ENCODE data around the gene RGCC.

DNA sequence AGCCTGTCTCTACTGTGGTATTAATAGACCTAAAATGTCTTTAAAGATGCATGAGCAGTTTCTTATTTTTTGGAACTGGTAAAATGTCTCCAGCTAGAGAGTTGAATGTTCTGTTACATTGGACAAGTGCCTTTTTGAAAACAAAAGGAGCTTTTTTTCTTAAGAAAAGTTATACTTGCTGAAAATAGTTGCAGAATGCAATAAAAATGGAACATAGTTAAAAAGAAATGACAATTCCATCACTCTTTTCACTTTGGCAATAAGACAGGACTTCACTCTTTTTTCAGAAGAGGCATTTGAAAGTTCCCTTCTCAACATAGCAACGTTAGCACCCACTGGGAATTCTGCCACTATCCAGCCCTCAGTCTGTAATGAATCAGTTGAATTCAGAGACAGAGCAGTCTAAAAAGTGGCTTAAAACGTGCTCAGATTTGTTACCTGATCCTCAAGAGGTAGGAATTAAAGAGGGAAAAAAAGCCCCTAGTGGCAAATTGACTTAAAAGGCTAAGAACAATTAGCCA, 10.1 kb downstream of the RGCC start:
- TF ChIP-seq, protein P1, sequence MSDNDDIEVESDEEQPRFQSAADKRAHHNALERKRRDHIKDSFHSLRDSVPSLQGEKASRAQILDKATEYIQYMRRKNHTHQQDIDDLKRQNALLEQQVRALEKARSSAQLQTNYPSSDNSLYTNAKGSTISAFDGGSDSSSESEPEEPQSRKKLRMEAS (IDR thresholded peaks at IDR 0.05; ENCODE audit: low read depth, low read length), result no peak
- TF ChIP-seq, protein P2, sequence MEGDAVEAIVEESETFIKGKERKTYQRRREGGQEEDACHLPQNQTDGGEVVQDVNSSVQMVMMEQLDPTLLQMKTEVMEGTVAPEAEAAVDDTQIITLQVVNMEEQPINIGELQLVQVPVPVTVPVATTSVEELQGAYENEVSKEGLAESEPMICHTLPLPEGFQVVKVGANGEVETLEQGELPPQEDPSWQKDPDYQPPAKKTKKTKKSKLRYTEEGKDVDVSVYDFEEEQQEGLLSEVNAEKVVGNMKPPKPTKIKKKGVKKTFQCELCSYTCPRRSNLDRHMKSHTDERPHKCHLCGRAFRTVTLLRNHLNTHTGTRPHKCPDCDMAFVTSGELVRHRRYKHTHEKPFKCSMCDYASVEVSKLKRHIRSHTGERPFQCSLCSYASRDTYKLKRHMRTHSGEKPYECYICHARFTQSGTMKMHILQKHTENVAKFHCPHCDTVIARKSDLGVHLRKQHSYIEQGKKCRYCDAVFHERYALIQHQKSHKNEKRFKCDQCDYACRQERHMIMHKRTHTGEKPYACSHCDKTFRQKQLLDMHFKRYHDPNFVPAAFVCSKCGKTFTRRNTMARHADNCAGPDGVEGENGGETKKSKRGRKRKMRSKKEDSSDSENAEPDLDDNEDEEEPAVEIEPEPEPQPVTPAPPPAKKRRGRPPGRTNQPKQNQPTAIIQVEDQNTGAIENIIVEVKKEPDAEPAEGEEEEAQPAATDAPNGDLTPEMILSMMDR (IDR thresholded peaks at IDR 0.05; ENCODE audit: low read depth, low read length), result no peak
- TF ChIP-seq MYC (IDR thresholded peaks at IDR 0.05; ENCODE audit: low read depth, low read length) (no peak), POLR2A (IDR thresholded peaks at IDR 0.05; ENCODE audit: extremely low read depth, insufficient read length) (no peak)

Measured in NB4 (cell line).